Fibroblast of the conjunctiva (primary cell): ENCODE measurements around the gene SLC2A14.
A peak's percentile ranks its signal among the peaks of the same experiment; 100 is the strongest.
"Not testable (repeated sequence)": the region's sequence is repeated elsewhere in the genome, so short reads cannot be mapped to it uniquely, and the experiment has no call there.

Experiments
- DNase-seq: peaks from one replicate; pipeline ENCODE4 v3.0.0-alpha.2; 2010; ENCODE audit warnings: low read depth

The SLC2A14 gene

DNA sequence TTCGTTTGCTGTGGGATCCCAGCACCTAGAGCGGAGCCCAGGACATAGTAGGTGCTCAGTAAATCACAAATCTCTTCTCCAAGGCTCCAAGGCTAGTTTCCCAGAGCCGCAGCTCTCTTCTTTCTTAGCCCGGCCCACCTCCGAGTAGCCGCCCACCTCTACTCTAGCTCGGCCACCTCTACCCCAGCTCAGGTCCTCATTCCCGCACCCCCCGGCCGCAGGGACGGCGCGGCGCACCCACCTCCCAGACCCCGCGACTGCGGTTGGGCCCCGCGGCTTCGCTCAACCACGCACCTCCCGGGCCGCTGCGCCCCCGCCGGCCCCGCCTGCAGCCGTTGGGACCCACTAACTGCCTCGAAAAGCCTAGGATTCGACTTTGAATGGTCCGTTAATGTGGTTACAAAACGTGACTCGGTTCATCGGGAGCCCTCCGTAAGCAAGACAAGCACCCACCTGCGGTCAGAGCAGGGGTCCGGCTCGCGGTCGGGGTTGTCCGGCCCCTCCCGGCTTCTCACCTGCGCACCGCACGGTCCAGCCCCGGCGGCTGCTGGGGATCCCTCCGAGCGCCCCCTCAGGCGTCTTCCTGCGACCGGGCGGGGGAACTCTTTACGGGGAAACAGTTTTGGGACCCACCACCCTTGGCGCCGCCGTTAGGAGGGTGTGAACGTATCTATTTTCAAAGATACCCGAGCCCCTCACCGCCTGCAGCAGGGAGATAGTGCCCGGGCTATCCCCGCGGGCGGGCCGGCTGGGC, at the start of gene SLC2A14:
TSS of gene SLC2A14 (minus strand) at position 350 of the 754 bp plus-strand sequence. CDS start 3,035 bp downstream, outside the sequence.
- DNase-seq: no peak

DNA sequence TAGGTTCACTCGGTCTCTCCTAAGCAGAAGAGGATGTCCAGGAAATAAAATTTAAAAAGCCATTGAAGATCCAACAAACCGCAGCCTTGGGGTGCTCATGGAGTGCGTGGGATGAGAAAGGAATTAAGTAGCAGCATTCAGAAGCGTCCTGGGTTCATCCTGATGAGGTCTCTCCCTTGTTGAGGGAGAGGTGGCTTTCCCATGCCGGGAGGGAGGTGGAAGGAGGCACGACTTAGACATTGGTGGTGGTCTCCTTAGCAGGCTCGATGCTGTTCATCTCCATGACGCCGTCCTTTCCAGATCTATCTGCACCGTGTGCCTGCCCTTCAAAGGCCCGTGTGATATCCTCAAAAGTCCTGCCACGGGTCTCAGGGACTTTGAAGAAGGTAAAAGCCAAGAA, 48.5 kb upstream of the SLC2A14 start:
- DNase-seq: not testable (repeated sequence)

DNA sequence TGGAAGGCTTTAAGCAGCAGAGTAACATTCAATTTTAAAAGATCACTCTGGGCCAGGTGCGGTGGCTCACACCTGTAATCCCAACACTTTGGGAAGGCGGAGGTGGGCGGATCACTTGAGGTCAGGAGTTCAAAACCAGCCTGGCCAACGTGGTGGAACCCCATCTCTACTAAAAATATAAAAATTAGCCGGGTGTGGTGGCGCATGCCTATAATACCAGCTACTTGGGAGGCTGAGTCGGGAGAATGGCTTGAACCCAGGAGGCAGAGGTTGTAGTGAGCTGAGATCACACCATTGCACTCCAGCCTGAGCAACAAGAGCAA, 45.5 kb upstream of the SLC2A14 start:
- DNase-seq: not testable (repeated sequence)

DNA sequence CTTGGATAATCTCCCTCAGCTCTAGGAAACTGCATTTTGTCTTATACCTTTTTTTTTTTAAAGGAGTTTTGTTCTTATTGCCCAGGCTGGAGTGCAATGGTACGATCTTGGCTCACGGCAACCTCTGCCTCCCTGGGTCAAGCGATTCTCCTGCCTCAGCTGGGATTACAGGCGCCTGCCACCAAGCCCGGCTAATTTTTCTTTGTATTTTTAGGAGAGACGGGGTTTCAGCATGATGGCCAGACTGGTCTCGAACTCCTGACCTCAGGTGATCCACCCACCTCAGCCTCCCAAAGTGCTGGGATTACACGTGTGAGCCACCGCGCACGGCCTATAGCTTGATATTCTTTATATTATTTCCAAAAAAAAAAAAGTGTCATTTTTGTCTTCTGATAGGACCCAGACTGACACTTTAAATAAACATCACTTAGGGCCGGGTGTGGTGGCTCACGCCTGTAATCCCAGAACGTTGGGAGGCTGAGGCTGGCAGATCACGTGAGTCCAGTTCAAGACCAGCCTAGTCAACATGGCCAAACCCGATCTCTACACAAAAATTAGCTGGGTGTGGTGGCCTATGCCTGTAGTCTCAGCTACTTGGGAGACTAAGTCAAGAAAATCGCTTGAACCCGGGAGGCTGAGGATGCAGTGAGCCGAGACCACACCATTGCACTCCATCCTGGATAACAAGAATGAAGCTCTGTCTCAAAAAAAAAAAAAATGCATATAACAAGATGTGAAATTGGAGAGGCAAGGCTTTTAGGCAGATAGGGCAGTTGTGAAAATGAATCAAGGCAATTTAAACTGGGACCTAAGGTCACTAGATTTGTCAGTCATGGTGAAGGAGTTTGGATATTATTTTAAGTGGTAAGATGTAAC, 44.9 kb upstream of the SLC2A14 start:
- no peak for DNase-seq

DNA sequence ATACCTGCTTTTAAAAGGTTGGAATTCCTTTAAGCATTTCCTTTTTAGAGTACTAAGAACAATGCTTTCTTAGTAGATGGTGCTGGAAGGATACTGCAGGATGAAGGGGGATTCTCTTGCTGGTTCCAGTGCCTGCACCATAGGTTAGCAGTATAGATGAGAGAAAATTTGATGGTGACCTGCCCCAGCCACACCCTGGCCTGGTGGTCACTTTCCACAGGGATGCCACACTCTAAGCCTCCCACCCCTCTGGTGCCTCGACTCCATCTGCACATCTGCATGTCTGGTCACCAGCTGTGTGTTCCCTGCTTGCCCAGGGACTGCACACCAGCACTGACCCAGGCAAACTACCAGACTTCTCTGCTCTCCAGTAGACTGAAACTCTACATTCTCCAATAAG, 44.2 kb upstream of the SLC2A14 start:
- no peak for DNase-seq

DNA sequence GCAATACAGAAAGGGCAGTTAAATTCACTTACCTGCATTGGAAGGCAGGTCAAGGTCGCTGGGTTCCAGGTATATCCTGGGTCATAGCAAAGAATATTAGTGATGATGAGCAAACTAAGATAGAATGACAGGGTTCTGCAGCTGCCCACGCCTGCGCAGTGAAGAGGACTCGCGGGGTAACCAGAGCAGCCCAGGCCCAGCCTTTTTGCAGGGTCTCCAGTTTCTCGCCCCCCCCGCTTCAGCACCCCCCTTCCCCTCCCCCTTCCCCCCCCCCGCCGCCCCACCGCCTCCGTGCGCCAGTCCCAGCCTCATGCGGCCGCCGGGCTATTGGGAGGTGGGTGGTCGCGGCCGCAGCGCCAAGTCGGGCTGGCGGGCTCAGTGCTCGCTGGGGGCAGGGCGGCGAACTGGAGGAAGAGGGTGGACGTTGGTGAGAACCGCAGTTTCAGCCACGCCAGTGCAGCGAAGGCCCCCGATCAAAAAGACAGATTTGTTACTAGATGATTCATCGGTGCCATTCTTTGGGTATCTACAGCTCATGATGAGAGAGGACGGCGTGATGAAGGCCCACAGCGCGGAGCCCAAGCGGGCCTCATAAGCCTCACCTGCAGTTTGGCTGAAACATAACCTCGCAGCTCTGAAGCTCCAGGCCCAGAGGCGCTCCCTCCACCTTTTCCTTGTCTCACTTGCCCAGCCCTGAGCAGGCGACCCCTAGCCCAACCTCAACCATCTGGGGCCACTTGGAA, 43.1 kb upstream of the SLC2A14 start:
- no peak for DNase-seq

DNA sequence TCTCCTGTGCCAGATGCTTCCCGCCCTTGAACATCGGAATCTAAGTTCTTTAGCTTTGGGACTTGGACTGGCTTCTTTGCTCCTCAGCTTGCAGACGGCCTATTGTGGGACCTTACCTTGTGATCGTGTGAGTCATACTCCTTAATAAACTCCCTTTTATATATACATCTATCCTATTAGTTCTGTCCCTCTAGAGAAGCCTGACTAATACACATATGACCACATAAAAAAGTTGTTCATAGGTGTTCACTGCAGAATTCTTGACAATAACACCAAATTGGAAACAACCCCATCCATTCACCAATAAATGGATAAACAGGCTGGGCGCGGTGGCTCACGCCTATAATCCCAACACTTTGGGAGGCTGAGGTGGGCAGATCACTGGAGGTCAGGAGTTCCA, 37.4 kb upstream of the SLC2A14 start:
- DNase-seq: not testable (repeated sequence)

DNA sequence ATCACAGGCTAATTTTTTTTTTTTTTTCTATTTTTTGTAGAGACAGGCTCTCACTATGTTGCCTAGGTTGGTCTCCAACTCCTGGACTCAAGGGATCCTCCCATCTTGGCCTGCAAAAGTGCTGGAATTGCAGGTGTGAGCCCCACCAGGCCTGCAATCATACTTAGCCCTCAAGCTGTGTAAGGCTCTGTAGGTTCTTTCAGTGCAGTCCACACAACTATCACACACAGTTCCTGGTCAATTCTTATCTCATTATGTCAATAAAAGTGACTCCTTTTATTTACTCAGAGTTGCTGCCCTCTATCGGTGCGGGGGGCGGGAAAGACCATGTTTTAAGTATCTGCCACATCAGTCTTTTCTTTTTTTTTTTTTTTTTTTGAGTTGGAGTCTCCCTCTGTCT, 34.3 kb upstream of the SLC2A14 start:
- peak; percentile 22 for DNase-seq

DNA sequence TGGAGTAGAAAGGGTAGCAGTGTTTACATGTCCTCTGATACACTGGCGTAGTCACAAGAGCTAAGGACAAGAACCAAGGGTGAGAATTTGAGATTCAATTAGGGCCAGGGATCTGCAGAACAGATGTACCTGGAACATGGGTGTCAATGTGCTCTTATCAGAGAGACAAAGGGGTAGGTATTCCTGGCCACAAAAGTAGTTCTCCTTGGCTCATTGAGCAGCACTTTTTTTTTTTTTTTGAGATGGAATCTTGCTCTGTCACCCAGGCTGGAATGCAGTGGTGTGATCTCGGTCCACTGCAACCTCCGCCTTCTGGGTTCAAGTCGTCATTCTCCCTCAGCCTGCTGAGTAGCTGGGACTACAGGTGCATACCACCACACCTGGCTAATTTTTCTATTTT, 33.6 kb upstream of the SLC2A14 start:
- DNase-seq: not testable (repeated sequence)

DNA sequence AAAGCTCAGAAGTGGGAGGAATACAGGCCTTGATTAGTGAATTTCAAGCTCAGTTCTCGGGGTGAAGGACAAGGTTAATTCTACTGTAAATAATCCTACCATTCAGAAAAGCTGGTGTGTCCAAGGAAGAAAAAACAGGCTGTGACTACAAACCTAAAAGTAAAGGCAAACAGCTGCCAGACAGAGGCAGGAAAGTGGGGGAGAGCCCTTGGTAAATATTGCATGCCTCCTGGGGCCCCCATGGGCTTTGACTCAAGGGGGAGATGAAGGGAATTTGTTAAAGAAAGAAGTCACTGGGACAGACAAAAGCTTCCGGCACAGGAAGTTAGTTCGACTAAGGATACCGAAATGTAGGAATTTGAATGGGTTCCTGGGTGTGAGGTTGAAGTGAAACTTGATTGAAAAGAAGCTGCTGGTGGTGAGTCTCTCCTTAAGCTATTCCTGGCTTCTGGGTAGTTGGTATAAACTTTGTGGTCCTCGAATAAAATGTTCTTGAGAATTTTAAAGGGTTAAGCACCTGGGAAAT, 32.9 kb upstream of the SLC2A14 start:
- DNase-seq: not testable (repeated sequence)

DNA sequence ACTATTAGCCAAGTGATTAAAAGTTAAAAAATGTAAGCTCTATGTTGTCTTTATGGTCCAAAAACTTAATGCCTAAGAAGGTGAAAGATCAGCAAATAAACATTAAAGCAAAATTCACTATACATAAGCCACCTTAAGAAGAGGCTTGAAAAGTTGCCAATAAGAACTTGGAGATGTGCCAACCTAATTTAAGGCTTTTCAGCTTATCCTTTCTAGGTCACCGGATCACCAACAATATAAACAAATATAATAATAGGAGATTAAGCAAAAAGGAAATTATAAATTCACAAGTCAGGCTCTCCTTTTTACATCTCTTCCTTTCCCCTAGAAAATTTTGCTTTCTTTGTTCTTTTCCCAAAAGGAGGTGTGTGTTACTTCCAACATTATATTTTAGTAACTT, 32.4 kb upstream of the SLC2A14 start:
- no peak for DNase-seq

DNA sequence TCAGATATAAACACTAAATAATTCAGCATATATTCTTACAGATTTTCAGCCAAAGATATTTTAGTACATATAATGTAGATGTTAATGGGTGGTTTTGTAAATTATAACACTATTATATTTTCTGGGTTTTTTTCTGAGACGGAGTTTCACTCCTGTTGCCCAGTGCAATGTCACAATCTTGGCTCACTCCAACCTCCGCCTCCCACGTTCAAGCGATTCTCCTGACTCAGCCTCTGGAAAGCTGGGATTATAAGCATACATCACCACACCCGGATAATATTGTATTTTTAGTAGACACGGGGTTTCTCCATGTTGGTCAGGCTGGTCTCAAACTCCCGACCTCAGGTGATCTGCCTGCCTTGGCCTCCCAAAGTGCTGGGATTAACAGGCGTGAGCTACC, 29.7 kb upstream of the SLC2A14 start:
- not testable (repeated sequence) for DNase-seq

DNA sequence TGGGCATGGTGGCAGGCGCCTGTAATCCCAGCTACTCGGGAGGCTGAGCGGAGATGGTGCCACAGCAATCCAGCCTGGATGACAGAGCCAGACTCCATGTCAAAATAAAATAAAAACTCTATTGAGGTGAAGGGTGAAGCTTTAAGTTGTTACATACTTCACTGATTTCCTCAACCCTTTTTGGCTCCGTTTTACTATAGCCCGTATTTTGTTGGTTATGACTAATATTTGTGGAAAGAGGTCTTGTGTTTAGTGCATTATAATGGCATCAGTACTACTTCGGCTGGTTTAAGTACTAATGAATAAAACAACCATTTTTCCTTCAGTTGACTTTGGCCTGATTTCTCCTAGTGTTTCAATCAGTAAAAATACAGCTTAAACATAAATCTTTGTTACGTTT, 27.0 kb upstream of the SLC2A14 start:
- DNase-seq: peak; percentile 21

DNA sequence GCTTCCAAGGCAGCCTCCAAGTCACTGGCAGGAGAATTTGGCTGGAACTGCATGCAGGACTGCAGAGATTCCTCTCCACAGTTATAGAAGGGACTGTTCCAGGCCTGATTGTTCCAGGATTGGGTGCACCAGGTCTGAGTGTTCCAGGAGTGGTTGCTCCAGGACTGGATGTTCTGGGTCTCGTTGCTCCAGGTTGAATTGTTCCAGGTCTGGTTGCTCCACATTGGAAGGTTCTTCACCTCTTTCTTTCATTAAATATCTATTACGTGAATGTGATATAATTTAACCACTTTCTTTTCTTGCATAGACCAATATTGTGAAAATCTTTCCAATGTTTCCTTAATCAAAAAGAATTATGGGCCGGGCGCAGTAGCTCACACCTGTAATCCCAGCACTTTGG, 24.0 kb upstream of the SLC2A14 start:
- not testable (repeated sequence) for DNase-seq

DNA sequence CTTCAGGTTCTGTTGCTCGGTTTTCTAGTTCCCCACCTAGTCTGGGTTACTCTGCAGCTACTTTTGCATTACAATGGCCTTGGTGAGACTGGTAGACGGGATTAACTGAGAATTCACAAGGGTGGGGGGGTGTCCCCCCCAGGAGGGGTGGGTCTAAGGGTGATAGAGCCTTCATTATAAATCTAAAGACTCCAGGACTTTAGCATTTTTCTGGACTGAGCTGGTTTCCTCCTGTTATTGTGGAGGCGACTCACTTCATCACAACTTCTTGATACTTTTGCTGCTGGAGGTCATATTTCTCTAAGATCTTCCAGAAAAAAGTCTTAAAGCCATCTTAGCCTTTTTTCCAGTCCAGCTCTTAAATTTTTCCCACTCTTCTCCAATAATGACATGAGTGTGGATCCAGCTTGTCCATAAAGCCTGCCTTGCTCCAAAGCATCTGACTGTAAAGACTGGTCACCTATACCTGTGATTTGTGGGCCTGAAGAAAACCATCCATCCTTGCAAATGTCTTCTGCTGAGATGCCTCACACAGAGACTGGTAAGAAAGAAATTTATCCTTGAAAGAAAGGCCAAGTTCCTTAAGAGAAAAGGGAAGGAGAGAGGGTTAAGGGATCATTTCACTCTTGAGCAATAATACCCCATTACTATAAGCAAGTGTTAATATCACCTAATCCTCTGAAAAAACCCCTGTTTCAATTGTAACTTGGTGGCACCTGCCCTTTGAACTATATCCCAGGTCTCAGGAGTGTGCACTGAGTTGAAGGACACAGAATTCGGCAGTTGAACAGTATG, 19.7 kb upstream of the SLC2A14 start:
- no peak for DNase-seq

DNA sequence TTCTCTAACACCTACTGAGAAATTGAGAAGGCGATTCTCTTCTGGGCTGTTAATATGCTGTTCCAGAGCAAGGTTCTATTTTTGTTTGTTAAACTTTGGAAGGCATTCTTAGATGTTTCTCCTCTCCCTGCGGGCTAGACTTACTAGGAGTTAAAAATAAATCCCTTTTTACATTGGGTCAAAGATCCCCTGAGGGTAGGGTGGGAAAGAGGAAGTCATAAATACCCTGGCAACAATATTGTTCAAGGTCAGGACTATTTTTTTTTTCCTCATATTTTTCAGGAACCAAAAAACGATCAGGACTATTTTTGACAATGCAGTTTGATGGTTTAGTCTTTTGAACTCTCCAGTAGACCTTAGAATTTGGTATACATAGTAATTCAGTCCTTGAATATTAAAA, 12.0 kb upstream of the SLC2A14 start:
- DNase-seq: no peak

DNA sequence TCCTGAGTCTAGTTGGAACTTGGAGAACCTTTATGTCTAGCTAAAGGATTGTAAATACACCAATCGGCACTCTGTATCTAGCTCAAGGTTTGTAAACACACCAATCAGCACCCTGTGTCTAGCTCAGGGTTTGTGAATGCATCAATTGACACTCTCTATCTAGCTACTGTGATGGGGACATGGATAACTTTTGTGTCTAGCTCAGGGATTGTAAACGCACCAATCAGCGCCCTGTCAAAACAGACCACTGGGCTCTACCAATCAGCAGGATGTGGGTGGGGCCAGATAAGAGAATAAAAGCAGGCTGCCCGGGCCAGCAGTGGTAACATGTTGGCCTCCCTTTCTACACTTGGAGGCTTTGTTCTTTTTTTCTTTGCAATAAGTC, 9.0 kb upstream of the SLC2A14 start:
- DNase-seq: not testable (repeated sequence)

DNA sequence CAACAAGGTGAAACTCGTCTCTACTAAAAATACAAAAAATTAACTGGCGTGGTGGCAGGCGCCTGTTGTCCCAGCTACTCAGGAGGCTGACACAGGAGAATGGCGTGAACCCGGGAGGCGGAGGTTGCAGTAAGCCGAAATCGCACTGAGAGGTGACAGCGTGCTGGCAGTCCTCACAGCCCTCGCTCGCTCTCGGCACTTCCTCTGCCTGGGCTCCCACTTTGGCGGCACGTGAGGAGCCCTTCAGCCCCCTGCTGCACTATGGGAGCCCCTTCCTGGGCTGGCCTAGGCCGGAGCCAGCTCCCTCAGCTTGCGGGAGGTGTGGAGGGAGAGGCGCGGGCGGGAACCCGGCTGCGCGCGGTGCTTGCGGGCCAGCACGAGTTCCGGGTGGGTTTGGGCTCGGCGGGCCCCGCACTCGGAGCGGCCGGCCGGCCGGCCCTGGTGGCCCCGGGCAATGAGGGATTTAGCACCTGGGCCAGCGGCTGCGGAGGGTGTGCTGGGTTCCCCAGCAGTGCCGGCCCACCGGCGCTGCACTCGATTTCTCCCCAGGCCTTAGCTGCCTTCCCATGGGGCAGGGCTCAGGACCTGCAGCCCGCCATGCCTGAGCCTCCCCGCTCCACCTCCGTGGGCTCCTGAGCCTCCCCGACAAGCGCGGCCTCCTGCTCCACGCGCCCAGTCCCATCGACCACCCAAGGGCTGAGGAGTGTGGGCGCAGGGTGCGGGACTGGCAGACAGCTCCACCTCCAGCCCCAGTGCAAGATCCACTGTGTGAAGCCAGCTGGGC, 8.4 kb upstream of the SLC2A14 start:
- not testable (repeated sequence) for DNase-seq

DNA sequence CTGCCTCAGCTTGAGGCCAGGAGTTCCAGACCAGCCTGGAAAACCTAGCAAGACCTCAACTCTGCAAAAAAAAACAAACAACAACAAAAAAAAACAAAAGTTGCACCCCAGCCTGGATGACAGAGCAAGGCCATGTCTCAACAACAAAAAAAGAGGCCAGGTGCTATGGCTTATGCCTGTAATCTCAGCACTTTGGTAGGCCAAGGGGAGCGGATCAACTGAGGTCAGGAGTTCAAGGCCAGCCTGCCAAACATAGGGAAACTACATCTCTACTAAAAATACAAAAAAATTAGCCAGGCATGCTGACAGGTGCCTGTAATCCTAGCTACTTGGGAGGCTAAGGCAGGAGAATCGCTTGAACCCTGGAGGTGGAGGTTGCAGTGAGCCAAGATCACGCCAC, 6.5 kb upstream of the SLC2A14 start:
- DNase-seq: no peak

DNA sequence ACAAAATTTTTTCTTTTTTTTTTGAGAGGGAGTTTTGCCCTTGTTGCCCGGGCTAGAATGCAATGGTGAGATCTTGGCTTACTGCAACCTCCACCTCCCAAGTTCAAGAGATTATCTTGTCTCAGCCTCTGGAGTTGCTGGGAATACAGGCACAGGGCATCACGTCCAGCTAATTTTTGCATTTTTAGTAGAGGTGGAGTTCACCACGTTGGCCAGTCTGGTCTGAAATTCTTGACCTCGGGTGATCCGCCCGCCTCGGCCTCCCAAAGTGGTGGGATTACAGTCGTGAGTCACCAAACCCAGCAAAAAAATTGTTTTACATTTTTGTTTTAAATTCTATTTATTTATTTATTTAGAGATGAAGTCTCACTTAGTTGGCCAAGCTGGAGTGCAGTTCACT, 4.7 kb upstream of the SLC2A14 start:
- DNase-seq: no peak

DNA sequence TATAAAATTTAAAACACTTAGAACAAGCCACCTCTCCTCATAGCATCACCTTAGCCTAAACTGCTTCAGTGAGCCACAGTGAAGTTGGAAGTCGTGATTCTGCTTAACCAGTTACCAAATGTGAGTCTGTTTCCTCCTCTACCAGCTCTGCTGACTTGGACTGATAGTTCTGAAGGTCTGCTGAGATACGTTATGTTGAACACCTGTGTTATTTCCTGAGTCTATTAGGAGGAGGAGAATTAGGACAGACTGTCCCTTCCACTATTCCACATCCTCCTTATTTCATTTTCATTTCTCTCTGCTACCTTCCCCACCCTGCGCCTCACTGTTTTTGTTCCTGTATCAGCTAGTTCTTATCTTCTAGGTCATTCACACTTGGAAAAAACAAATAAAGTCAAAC, 2.4 kb downstream of the SLC2A14 start:
- DNase-seq: no peak
